ENCODE data around the gene DPP10.

- no peak for TF ChIP-seq CTCF (IDR thresholded peaks at IDR 0.05)
- TF ChIP-seq POLR2AphosphoS5 (IDR thresholded peaks at IDR 0.05): no peak
- TF ChIP-seq EP300 (IDR thresholded peaks at IDR 0.05): no peak
- TF ChIP-seq POLR2A (IDR thresholded peaks at IDR 0.05): no peak
Observed at GRCh38 chr2:114525955-114526354, 83.5 kb downstream of the DPP10 start.
